Large intestine (tissue), 1 donor: ENCODE measurements around the gene ZMYM1. TPM values are rescaled to one million over a fixed set of nuclear protein-coding genes. Genes with fewer than 3 reads are reported as not detected.

ENCODE experiments used
- polyA plus RNA-seq: library from polyadenylated mRNA; unstranded; fragments of 120-200 nt; gene quantifications from one replicate; pipeline ENCODE4 v1.2.1, GENCODE V29; 2013

Gene ZMYM1
- polyA plus RNA-seq, 1 donor = 17.1 TPM

Other genes with a start within 250 kb of the ZMYM1 start
- gene SMIM12, start 219.6 kb upstream of the ZMYM1 start, polyA plus RNA-seq = 31.3 TPM
- gene DLGAP3, start 149.7 kb upstream of the ZMYM1 start, polyA plus RNA-seq = 0.42 TPM
- gene TMEM35B, start 94.0 kb upstream of the ZMYM1 start, polyA plus RNA-seq = 33.1 TPM
- gene ZMYM6, start 47.4 kb upstream of the ZMYM1 start, polyA plus RNA-seq = 24.6 TPM
- 433 TPM for gene SFPQ, start 113.8 kb downstream of the ZMYM1 start, polyA plus RNA-seq
- gene ZMYM4, start 189.3 kb downstream of the ZMYM1 start, polyA plus RNA-seq = 33.4 TPM